ENCODE results near the gene ING4. TPM values are rescaled to one million over a fixed set of nuclear protein-coding genes. Genes with fewer than 3 reads are reported as not detected.
A peak's percentile ranks its signal among the peaks of the same experiment; 100 is the strongest.

The ING4 gene
- total and polyA plus RNA-seq, 12 donors: 22.6 to 87.6 (median 41.3) TPM

GRCh38 chr12:6685814-6686213 lies 22.9 kb upstream of the ING4 start:
- Histone ChIP-seq H3K9me3 (replicated peaks in 1 of 3) (no peaks in the 10 kb centered on the region), H3K27me3 (no peaks in the 10 kb centered on the region), H3K4me1 (replicated peaks in 1 of 2) (peaks cover 32 to 58% of the 10 kb centered on the region in 2 donors), H3K27ac (peak overlapping the region in 3 of 5 donors; percentile 36 to 59 (median 39)), H3K36me3 (replicated peaks in 1 of 2) (peaks cover 0 to 11% of the 10 kb centered on the region in 2 donors), H3K4me3 (no peak overlapping the region)
- TF ChIP-seq POLR2A (IDR thresholded peaks at IDR 0.05) (no peak), CTCF (IDR thresholded peaks at IDR 0.05) (no peak)
- intact Hi-C loops (cut with DNase I): no loop called here
- no peak for DNase-seq
- WGBS, 4 donors: 62 to 72% (median 70%) methylated on average over 3 of the region's 3 CpGs

- peak in 2 of 7 donors; percentile 24 to 42 for DNase-seq
- Histone ChIP-seq H3K27me3 (no peaks in the 10 kb centered on the region), H3K9me3 (replicated peaks in 1 of 3) (no peaks in the 10 kb centered on the region), H3K4me3 (no peak overlapping the region), H3K4me1 (replicated peaks in 1 of 2) (peaks cover 23 to 49% of the 10 kb centered on the region in 2 donors), H3K27ac (peak overlapping the region in 3 of 5 donors; percentile 0 to 9 (median 4)), H3K36me3 (replicated peaks in 1 of 2) (peaks cover 0 to 17% of the 10 kb centered on the region in 2 donors)
- TF ChIP-seq POLR2A (IDR thresholded peaks at IDR 0.05) (no peak), CTCF (IDR thresholded peaks at IDR 0.05) (peak in 5 of 6 experiments; percentile 28 to 48 (median 38))
- WGBS, 4 donors: 38 to 46% (median 43%) methylated on average over 6 of the region's 6 CpGs
- intact Hi-C loops (cut with DNase I): no loop called here
These were observed 21.7 kb upstream of the ING4 start for GRCh38 chr12:6684609-6685008.

GRCh38 chr12:6676962-6677361 lies 14.0 kb upstream of the ING4 start:
- Histone ChIP-seq H3K4me3 (no peak overlapping the region), H3K27ac (no peak overlapping the region), H3K36me3 (replicated peaks in 1 of 2) (peaks cover 0 to 87% of the 10 kb centered on the region in 2 donors), H3K9me3 (replicated peaks in 1 of 3) (no peaks in the 10 kb centered on the region), H3K27me3 (no peaks in the 10 kb centered on the region), H3K4me1 (replicated peaks in 1 of 2) (no peaks in the 10 kb centered on the region)
- intact Hi-C loops (cut with DNase I): no loop called here
- DNase-seq: no peak
- WGBS, 4 donors: 88 to 95% (median 92%) methylated on average over 4 to 5 of the region's 5 CpGs
- TF ChIP-seq POLR2A (IDR thresholded peaks at IDR 0.05): no peak
- no peak for TF ChIP-seq CTCF (IDR thresholded peaks at IDR 0.05)

GRCh38 chr12:6672143-6672542 lies 9.2 kb upstream of the ING4 start:
- TF ChIP-seq CTCF (IDR thresholded peaks at IDR 0.05) (no peak), POLR2A (IDR thresholded peaks at IDR 0.05) (no peak)
- no peaks in the 10 kb centered on the region for H3K27me3 ChIP-seq
- H3K9me3 ChIP-seq (replicated peaks in 1 of 3): no peaks in the 10 kb centered on the region
- H3K36me3 ChIP-seq (replicated peaks in 1 of 2): peaks cover 0 to 99% of the 10 kb centered on the region in 2 donors
- no peak overlapping the region for H3K27ac ChIP-seq
- H3K4me1 ChIP-seq (replicated peaks in 1 of 2): no peaks in the 10 kb centered on the region
- 86 to 90% (median 88%) methylated on average over 17 to 18 of the region's 18 CpGs for WGBS, 4 donors
- intact Hi-C loops (cut with DNase I): no loop called here
- no peak for DNase-seq
- no peak overlapping the region for H3K4me3 ChIP-seq

All from adrenal gland (tissue), 12 donors.